GM12892 (cell line): Measurements from ENCODE around the gene DRG1.

ENCODE experiments used
- POLR2AphosphoS5 ChIP-seq: IDR thresholded peaks from 2 replicates; pipeline ENCODE4 v1.6.1; 2011; ENCODE audit warnings: low read depth, low read length, control low read depth
- TAF1 ChIP-seq: IDR thresholded peaks from 2 replicates; pipeline ENCODE4 v1.6.1; 2011; ENCODE audit warnings: low read depth, mild to moderate bottlenecking, control low read depth, low read length, borderline replicate concordance

DNA sequence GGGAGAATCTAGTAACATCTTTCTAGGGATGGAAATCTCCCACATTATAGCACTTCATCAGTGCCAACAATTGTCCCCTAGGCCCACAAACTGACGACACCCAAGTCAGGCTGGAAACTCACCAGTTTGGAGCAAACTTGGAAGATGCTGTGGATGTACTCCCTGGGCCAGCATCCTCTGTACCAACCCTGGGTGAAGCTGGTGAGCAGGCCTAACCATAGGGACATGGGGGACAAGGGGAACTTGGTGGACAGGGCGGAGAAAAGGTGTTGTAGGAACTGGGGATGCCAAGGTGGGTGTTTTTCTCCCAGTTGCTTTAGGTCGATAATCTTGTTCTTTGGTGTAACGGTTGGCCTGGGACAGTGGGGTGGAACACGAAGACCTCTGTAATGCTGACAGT, 42.2 kb downstream of the DRG1 start:
- TF ChIP-seq TAF1 (no peak), POLR2AphosphoS5 (no peak)
